Panc1 (cell line): ENCODE data around the gene UBE2J1.

Source experiments
- CTCF ChIP-seq: fragments of 450-650 bp; IDR thresholded peaks from 2 replicates; pipeline ENCODE4 v1.5.1; 2017; ENCODE audit warnings: mild to moderate bottlenecking
- POLR2AphosphoS5 ChIP-seq: IDR thresholded peaks from 2 replicates; pipeline ENCODE4 v1.6.1; 2012; ENCODE audit warnings: mild to moderate bottlenecking, low read depth, low read length, moderate library complexity
- SIN3A ChIP-seq: IDR thresholded peaks from 2 replicates; pipeline ENCODE4 v1.6.1; 2012; ENCODE audit warnings: low read depth, mild to moderate bottlenecking, low read length, moderate library complexity, borderline replicate concordance; ENCODE audit not compliant: insufficient read depth
- TF ChIP-seq, protein P1 (sequence below), 2 experiments: IDR thresholded peaks; 2 replicates each; pipeline ENCODE4 v1.6.1; 2011 to 2012; ENCODE audit warnings: low read depth in 2 of 2, control low read depth in 1 of 2, low read length in 1 of 2, mild to moderate bottlenecking in 1 of 2, moderate library complexity in 1 of 2; ENCODE audit not compliant: insufficient read depth in 1 of 2

GRCh38 chr6:89364586-89364985 lies 12.1 kb upstream of the UBE2J1 start:
- TF ChIP-seq CTCF (no peak), POLR2AphosphoS5 (no peak), SIN3A (no peak)
- TF ChIP-seq, protein P1, sequence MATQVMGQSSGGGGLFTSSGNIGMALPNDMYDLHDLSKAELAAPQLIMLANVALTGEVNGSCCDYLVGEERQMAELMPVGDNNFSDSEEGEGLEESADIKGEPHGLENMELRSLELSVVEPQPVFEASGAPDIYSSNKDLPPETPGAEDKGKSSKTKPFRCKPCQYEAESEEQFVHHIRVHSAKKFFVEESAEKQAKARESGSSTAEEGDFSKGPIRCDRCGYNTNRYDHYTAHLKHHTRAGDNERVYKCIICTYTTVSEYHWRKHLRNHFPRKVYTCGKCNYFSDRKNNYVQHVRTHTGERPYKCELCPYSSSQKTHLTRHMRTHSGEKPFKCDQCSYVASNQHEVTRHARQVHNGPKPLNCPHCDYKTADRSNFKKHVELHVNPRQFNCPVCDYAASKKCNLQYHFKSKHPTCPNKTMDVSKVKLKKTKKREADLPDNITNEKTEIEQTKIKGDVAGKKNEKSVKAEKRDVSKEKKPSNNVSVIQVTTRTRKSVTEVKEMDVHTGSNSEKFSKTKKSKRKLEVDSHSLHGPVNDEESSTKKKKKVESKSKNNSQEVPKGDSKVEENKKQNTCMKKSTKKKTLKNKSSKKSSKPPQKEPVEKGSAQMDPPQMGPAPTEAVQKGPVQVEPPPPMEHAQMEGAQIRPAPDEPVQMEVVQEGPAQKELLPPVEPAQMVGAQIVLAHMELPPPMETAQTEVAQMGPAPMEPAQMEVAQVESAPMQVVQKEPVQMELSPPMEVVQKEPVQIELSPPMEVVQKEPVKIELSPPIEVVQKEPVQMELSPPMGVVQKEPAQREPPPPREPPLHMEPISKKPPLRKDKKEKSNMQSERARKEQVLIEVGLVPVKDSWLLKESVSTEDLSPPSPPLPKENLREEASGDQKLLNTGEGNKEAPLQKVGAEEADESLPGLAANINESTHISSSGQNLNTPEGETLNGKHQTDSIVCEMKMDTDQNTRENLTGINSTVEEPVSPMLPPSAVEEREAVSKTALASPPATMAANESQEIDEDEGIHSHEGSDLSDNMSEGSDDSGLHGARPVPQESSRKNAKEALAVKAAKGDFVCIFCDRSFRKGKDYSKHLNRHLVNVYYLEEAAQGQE (IDR thresholded peaks at IDR 0.05; ENCODE audit: insufficient read depth in 1 of 2, low read depth in 2 of 2, low read length in 1 of 2): no peak
